Tibial nerve (tissue), 4 donors: Measurements from ENCODE around the gene LPCAT2.

Experiments
- EP300 ChIP-seq, 2 donors: sonication (generic); formaldehyde crosslinking; IDR thresholded peaks; one replicate each; pipeline ENCODE4 v1.6.1; 2017; ENCODE audit warnings: antibody characterized with exemption in 2 of 2, mild to moderate bottlenecking in 1 of 2
- POLR2A ChIP-seq, 2 donors: fragments of 450-650 bp; IDR thresholded peaks; one replicate each; pipeline ENCODE4 v1.6.1; 2017; ENCODE audit warnings: antibody characterized with exemption in 2 of 2, mild to moderate bottlenecking in 2 of 2, moderate library complexity in 2 of 2
- TF ChIP-seq, protein P1 (sequence below), 5 experiments: fragments of 200-600 bp in 3 of 5; fragments of 450-650 bp in 2 of 5; sonication (generic) in 3 of 5; IDR thresholded peaks; one replicate each; pipeline ENCODE4 v1.5.1; 2016 to 2019; ENCODE audit warnings: antibody characterized with exemption in 5 of 5, mild to moderate bottlenecking in 3 of 5, moderate library complexity in 2 of 5

DNA sequence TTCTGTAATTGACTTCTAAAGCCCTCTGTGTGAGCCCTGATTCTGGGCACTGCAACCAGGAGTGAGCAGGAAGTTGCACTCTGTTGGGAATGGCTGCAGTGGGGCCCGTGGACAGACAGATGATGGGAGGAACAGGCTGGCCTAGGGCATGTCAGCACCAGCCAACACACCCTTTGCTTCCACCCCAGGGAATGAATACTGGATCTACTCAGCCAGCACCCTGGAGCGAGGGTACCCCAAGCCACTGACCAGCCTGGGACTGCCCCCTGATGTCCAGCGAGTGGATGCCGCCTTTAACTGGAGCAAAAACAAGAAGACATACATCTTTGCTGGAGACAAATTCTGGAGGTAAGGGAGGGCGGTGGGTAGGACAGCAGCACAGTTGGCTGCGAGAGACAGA is 10.8 kb upstream of the LPCAT2 start:
- TF ChIP-seq, protein P1, sequence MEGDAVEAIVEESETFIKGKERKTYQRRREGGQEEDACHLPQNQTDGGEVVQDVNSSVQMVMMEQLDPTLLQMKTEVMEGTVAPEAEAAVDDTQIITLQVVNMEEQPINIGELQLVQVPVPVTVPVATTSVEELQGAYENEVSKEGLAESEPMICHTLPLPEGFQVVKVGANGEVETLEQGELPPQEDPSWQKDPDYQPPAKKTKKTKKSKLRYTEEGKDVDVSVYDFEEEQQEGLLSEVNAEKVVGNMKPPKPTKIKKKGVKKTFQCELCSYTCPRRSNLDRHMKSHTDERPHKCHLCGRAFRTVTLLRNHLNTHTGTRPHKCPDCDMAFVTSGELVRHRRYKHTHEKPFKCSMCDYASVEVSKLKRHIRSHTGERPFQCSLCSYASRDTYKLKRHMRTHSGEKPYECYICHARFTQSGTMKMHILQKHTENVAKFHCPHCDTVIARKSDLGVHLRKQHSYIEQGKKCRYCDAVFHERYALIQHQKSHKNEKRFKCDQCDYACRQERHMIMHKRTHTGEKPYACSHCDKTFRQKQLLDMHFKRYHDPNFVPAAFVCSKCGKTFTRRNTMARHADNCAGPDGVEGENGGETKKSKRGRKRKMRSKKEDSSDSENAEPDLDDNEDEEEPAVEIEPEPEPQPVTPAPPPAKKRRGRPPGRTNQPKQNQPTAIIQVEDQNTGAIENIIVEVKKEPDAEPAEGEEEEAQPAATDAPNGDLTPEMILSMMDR (IDR thresholded peaks at IDR 0.05), result no peak
- TF ChIP-seq POLR2A (IDR thresholded peaks at IDR 0.05) (no peak), EP300 (IDR thresholded peaks at IDR 0.05) (no peak)
